SU-DHL-6 (cell line): ENCODE results near the gene P3H2.

Experiments
- H2AFZ ChIP-seq: fragments of 200-600 bp; sonication (generic); 2 replicates; pipeline ENCODE4 v1.6.1; 2014; ENCODE audit warnings: low read depth, mild to moderate bottlenecking, moderate library complexity, mixed read lengths, antibody characterized with exemption, low read length; ENCODE audit not compliant: severe bottlenecking
- H3F3A ChIP-seq: fragments of 200-600 bp; shearing (Covaris generic); 2 replicates; pipeline ENCODE4 v1.6.0; 2016; ENCODE audit warnings: antibody characterized with exemption, mild to moderate bottlenecking; ENCODE audit not compliant: insufficient read depth
- H3K27ac ChIP-seq: fragments of 200-600 bp; sonication (generic); 2 replicates; pipeline ENCODE4 v1.5.1; 2016; ENCODE audit warnings: low read depth, mild to moderate bottlenecking, low read length, moderate library complexity, mixed read lengths
- H3K27me3 ChIP-seq: fragments of 200-600 bp; sonication (generic), shearing (Covaris generic); 2 replicates; pipeline ENCODE4 v1.6.0; 2014; ENCODE audit warnings: mild to moderate bottlenecking, low read length
- H3K36me3 ChIP-seq: fragments of 200-600 bp; sonication (generic); 2 replicates; pipeline ENCODE4 v1.6.1; 2014; ENCODE audit warnings: mild to moderate bottlenecking, low read length, mixed read lengths
- H3K4me2 ChIP-seq: fragments of 300-600, 200-600 bp; shearing (Covaris generic), sonication (generic); 2 replicates; pipeline ENCODE4 v1.6.0; 2014; ENCODE audit warnings: low read length, low read depth, mild to moderate bottlenecking; ENCODE audit not compliant: poor library complexity, severe bottlenecking
- H3K4me3 ChIP-seq: fragments of 200-600 bp; sonication (generic); 2 replicates; pipeline ENCODE4 v1.5.1; 2014; ENCODE audit warnings: antibody characterized with exemption, low read length, mild to moderate bottlenecking, mixed read lengths; ENCODE audit not compliant: insufficient read depth, poor library complexity, severe bottlenecking
- H3K79me2 ChIP-seq: fragments of 200-600 bp; sonication (generic); 2 replicates; pipeline ENCODE4 v1.6.1; 2014; ENCODE audit warnings: mild to moderate bottlenecking, low read length, moderate library complexity; ENCODE audit not compliant: insufficient read depth
- H3K9ac ChIP-seq: fragments of 200-600 bp; sonication (generic); 2 replicates; pipeline ENCODE4 v1.7.0; 2014; ENCODE audit warnings: mild to moderate bottlenecking, low read length
- H3K9me2 ChIP-seq: fragments of 200-600 bp; sonication (generic); replicated peaks from 2 replicates; pipeline ENCODE4 v1.6.1; 2014; ENCODE audit warnings: low read length; ENCODE audit not compliant: insufficient read depth
- H3K9me3 ChIP-seq: fragments of 200-600 bp; sonication (generic); 2 replicates; pipeline ENCODE4 v1.6.1; 2014; ENCODE audit warnings: low read length, mixed read lengths; ENCODE audit not compliant: insufficient read depth
- H4K20me1 ChIP-seq: fragments of 200-600 bp; sonication (generic); 2 replicates; pipeline ENCODE4 v1.6.1; 2014; ENCODE audit warnings: low read depth, mild to moderate bottlenecking, antibody characterized with exemption, low read length, moderate library complexity, mixed read lengths
- CTCF ChIP-seq: fragments of 200-600 bp; sonication (generic); IDR thresholded peaks from one replicate; pipeline ENCODE4 v1.5.1; 2017; ENCODE audit warnings: antibody characterized with exemption, mild to moderate bottlenecking, low read length, moderate library complexity; ENCODE audit not compliant: insufficient read depth, poor library complexity, severe bottlenecking
- EZH2phosphoT487 ChIP-seq: fragments of 200-600 bp; sonication (generic), shearing (Covaris generic); conservative IDR thresholded peaks from 2 replicates; pipeline ENCODE4 v1.6.1; 2018; ENCODE audit warnings: mild to moderate bottlenecking, antibody characterized with exemption, low read length, moderate library complexity, mixed read lengths

Gene P3H2

GRCh38 chr3:189967254-189967865, 153.3 kb downstream of the P3H2 start:
- TF ChIP-seq EZH2phosphoT487 (no peak), CTCF (peak; percentile 50)
- Histone ChIP-seq H4K20me1 (no peaks in the 10 kb centered on the region), H3K4me2 (no peak overlapping the region), H3K9me2 (no peaks in the 10 kb centered on the region), H3K9ac (no peak overlapping the region), H3K27ac (no peak overlapping the region), H3K4me3 (no peak overlapping the region), H3K36me3 (no peaks in the 10 kb centered on the region), H3K27me3 (no peaks in the 10 kb centered on the region), H2AFZ (no peak overlapping the region), H3K9me3 (no peaks in the 10 kb centered on the region), H3K79me2 (no peaks in the 10 kb centered on the region), H3F3A (no peaks in the 10 kb centered on the region)

GRCh38 chr3:189966843-189967242, 153.9 kb downstream of the P3H2 start:
- Histone ChIP-seq H4K20me1 (no peaks in the 10 kb centered on the region), H3K9ac (no peak overlapping the region), H3F3A (no peaks in the 10 kb centered on the region), H3K27ac (no peak overlapping the region), H3K9me3 (no peaks in the 10 kb centered on the region), H3K4me3 (no peak overlapping the region), H3K79me2 (no peaks in the 10 kb centered on the region), H3K4me2 (no peak overlapping the region), H3K36me3 (no peaks in the 10 kb centered on the region), H3K9me2 (no peaks in the 10 kb centered on the region), H2AFZ (no peak overlapping the region), H3K27me3 (no peaks in the 10 kb centered on the region)
- TF ChIP-seq CTCF (no peak), EZH2phosphoT487 (no peak)

- Histone ChIP-seq H3K4me2 (no peak overlapping the region), H3K9ac (no peak overlapping the region), H3K27ac (no peak overlapping the region), H3K9me3 (no peaks in the 10 kb centered on the region), H3F3A (no peaks in the 10 kb centered on the region), H4K20me1 (no peaks in the 10 kb centered on the region), H3K4me3 (no peak overlapping the region), H3K9me2 (no peaks in the 10 kb centered on the region), H3K79me2 (no peaks in the 10 kb centered on the region), H2AFZ (no peak overlapping the region), H3K27me3 (no peaks in the 10 kb centered on the region), H3K36me3 (no peaks in the 10 kb centered on the region)
- no peak for TF ChIP-seq EZH2phosphoT487
- TF ChIP-seq CTCF: no peak
Observed at GRCh38 chr3:189964623-189965332, 155.9 kb downstream of the P3H2 start.
